SW 1271 (cell line): Measurements from ENCODE around the gene LTN1.
A peak's percentile ranks its signal among the peaks of the same experiment; 100 is the strongest.
"Not testable (repeated sequence)": the region's sequence is repeated elsewhere in the genome, so short reads cannot be mapped to it uniquely, and the experiment has no call there.

Source experiments
- DNase-seq, 2 experiments: peaks; one replicate each; lab custom pipeline; 2025; lab: John Stamatoyannopoulos, UW

LTN1 gene

GRCh38 chr21:28931708-28932372 lies 60.8 kb downstream of the LTN1 start:
- not testable (repeated sequence) for DNase-seq

- DNase-seq: no peak
These were observed 63.9 kb downstream of the LTN1 start for GRCh38 chr21:28928578-28929420.

- no peak for DNase-seq
These were observed 65.5 kb downstream of the LTN1 start for GRCh38 chr21:28927130-28927529.

- DNase-seq: no peak
These were observed 69.2 kb downstream of the LTN1 start for GRCh38 chr21:28923439-28923975.

- DNase-seq: no peak
These were observed 70.3 kb downstream of the LTN1 start for GRCh38 chr21:28922368-28922767.

- no peak for DNase-seq
These were observed 76.4 kb downstream of the LTN1 start for GRCh38 chr21:28916150-28916893.

GRCh38 chr21:28913071-28913470 lies 79.6 kb downstream of the LTN1 start:
- no peak for DNase-seq

- no peak for DNase-seq
These were observed 82.3 kb downstream of the LTN1 start for GRCh38 chr21:28910280-28910887.

- no peak for DNase-seq
These were observed 84.3 kb downstream of the LTN1 start for GRCh38 chr21:28908351-28908750.

- DNase-seq: no peak
These were observed 85.8 kb downstream of the LTN1 start for GRCh38 chr21:28906841-28907240.

- DNase-seq: no peak
These were observed 86.4 kb downstream of the LTN1 start for GRCh38 chr21:28906236-28906635.

- DNase-seq: no peak
These were observed 87.7 kb downstream of the LTN1 start for GRCh38 chr21:28904961-28905435.

- no peak for DNase-seq
These were observed 89.2 kb downstream of the LTN1 start for GRCh38 chr21:28903448-28903847.

- DNase-seq: no peak
These were observed 92.2 kb downstream of the LTN1 start for GRCh38 chr21:28900481-28900880.

- DNase-seq: no peak
These were observed 92.9 kb downstream of the LTN1 start for GRCh38 chr21:28899744-28900143.

- DNase-seq: no peak
These were observed 93.5 kb downstream of the LTN1 start for GRCh38 chr21:28899220-28899619.

- DNase-seq: no peak
These were observed 99.0 kb downstream of the LTN1 start for GRCh38 chr21:28893687-28894086.

- no peak for DNase-seq
These were observed 100.2 kb downstream of the LTN1 start for GRCh38 chr21:28892199-28893111.

- no peak for DNase-seq
These were observed 106.9 kb downstream of the LTN1 start for GRCh38 chr21:28885853-28886177.

- peak; percentile 43 to 91 for DNase-seq
These were observed 107.5 kb downstream of the LTN1 start for GRCh38 chr21:28884976-28885852.
